ENCODE measurements around the gene RIIAD1.
"Not testable (repeated sequence)": the region's sequence is repeated elsewhere in the genome, so short reads cannot be mapped to it uniquely, and the experiment has no call there.

RIIAD1 gene

DNA sequence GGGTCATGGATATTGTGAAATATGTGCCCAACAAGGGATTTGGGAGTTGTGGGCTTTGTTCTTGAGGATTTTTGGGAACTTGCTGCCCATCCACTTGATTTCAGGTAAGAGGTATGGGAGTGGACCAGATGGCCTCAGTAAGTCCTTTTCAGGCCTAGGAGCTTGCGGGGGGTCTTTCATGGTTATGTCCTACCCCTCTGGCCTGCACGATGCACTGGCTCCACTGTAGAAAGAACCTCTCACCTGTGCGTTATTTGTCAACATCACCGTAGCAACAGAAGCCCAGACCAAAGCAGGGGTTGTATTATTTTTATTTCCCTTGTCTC is 8.6 kb downstream of the RIIAD1 start:
- in situ Hi-C loops (cut with MboI; ENCODE audit: low sequenced_read_pairs) = no loop called here

DNA sequence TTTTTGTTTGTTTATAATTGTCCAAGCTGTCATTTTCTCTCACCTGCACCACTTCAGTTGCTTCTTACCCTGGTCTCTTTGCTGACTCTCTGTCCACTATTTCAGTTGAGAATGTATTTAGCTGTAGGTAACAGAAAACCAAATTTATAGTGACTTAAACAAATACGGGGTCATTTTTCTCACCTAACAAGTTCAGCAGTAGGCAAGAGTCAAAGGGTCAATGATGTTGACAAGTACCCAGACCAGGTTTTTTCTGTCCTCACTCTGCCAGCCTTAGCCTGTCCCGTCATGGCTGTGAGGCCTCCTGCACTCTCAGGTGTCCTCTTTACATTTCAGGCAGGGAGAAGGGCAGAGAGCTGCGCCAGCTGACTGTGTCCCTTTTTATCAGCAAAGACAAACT is 11.8 kb downstream of the RIIAD1 start:
- in situ Hi-C loops (cut with MboI; ENCODE audit: low sequenced_read_pairs) = no loop called here

DNA sequence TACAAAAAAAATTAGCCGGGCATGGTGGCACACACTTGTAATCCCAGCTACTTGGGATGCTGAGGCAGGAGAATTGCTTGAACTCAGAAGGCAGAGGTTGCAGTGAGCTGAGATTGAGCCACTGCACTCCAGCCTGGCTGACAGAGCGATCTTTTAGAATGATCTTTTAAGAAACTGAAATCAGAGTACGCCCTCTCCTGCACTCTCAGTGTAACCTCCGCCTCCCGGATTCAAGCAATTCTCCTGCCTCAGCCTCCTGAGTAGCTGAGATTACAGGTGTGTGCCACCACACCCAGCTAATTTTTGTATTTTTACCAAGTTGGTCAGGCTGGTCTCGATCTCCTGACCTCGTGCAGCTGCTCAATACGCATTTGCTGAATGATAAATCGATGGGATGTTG is 12.7 kb downstream of the RIIAD1 start:
- in situ Hi-C loops (cut with MboI; ENCODE audit: low sequenced_read_pairs) = not testable (repeated sequence)

DNA sequence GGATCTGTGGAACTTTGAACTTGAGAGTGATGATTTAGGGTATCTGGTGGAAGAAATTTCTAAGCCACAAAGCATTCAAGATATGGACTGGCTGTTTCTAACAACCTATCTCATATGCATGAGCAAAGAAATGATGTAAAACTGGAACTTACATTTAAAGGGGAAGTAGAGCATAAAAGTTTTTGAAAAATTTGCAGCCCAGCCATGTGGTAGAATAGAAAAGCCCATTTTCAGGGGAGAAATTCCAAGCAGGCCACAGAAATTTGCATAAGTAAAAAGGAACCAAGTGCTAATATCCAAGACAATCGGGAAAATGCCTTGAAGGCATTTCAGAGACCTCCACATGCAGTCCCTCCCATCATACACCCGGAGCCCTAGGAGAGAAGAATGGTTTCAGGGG is 15.7 kb downstream of the RIIAD1 start:
- in situ Hi-C loops (cut with MboI; ENCODE audit: low sequenced_read_pairs) = no loop called here

DNA sequence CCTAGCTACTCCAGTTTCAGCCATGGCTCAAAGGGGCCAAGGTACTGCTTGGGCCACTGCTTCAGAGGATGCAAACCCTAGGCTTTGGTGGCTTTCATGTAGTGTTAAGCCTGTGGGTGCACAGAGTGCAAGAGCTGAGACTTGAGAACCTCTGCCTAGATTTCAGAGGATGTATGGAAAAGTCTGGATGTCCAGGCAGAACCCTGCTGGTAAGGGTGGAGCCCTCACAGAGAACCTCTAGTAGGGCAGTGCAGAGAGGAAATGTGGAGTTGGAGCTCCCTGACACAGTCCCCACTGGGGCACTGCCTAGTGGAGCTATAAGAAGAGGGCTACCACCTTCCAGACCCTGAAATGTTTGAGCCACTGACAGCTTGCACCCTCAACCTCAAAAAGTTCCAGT is 16.2 kb downstream of the RIIAD1 start:
- in situ Hi-C loops (cut with MboI; ENCODE audit: low sequenced_read_pairs) = no loop called here

DNA sequence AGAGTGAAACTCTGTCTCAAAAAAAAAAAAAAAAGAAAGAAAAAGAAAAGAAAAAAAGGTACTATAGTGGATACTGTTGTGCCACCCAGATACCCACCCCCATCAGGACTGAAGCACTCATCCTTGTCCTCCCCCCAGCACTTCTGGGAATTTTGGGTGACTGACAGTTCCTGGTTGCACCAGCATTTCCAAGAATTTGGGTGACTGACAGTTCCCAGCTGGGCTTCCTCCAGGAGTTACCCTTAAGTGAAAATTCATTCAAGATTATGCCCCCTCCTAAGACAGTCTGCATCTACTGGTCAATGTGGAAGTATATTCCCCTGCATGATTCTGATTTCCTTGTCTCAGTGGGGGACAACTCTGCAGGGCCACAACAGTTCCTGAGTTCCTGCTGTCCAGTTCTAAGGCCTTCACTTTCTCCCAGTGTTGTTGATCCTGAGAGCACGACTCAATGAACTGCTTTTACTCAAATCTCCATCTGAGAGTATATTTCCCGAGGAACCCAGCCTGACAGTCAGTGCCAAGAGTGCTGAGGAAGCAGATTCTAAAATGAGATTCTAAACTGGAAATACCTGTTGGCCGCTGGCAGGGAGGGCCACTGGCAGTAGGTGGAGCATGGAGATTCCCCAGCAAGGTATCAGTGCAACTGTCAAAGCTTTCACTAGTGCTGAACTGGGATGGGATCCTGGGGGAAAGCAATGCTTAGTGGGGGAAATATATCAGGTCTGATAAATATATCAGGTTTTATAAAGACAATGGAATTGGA is 18.5 kb downstream of the RIIAD1 start:
- in situ Hi-C loops (cut with MboI; ENCODE audit: low sequenced_read_pairs) = no loop called here

DNA sequence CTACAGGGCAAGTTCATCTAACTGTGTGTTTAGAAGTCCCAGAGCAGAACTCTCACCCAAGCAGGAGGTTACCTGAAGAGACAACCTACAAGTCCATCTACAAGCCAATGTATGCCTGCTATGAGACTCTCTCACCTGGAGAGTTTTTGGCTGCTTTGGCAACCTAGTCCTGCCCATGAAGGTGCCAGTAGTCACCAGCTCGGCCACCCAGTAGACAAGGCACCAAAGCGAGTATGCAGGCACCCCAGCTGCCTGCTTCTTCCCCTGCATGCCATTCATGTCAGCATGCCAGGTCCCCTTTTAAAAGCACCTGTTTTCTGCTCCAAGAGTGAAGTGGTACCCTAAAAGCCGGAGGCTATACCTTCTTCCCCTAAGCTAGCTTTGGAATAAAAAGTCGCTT is 20.2 kb downstream of the RIIAD1 start:
- in situ Hi-C loops (cut with MboI; ENCODE audit: low sequenced_read_pairs) = no loop called here

DNA sequence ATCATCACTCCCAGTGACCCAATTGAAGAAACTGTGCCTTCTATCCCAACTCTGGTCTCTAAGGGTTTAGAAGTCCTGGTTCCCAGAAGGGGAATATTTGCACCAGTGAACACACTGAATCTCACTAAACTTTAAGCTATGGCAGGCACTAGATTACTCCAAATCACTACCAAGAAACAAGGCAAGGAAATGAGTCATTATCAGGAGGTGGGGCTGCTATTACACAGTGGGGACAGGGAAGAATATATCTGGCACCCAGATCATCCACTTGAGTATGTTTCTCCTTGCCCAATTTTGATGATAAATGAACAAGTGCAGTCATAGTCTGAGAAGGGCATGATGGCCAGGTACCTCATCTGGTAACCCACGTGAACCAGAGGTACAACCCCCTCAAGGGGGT is 35.0 kb downstream of the RIIAD1 start:
- in situ Hi-C loops (cut with MboI; ENCODE audit: low sequenced_read_pairs) = no loop called here

DNA sequence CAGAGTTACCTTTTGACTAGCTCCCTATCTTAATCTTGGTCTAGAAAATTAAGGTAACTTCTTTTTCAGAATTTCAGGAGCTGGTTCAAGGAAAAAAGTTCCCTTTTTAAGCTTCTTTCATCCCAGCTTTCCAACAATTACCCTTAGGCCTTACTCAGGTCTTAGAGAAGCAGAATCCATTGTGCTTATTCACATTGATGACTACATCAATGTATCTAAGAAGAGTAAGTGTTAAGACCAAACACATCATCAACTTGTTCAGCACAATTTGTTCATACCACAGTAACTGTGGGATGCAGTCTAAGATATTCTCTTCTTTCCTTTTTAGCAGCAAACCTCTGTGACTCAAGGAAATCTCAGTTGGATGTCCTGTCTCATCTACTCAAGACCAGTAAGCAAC is 37.9 kb downstream of the RIIAD1 start:
- in situ Hi-C loops (cut with MboI; ENCODE audit: low sequenced_read_pairs) = no loop called here

DNA sequence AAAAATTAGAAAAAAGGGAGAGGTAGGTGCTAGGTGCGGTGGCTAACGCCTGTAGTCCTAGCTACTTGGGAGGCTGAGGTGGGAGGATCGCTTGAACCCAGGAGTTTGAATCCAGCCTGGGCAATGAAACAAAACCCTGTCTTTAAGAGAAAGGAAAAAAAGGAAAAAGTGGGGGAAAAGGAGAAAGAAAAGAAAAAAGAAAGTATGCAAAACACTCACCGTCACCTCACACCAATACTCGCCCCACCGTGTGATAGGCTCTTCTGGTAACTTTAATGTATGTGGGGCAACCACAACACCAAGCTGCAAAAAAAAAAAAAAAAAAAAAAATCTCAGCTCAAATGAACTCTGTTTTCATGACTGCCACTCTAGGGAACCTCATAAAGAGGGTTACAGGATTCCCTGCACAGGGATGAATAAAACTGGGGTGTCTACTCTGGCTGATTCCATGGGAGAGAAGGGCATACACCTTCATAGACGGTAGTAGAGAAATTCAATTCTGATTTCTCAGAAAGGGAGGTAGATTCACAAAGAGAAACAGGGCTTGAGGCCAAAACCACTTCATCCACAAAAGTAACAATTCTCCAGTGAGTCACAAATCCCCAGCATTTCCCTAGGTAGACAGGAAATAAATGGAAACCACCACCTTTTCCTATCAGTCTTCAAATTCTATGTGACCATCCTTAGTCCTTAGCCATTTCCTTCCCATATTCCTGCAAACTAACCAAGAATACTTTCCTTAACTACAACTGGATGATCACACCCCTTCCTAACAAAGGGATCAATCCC is 39.5 kb downstream of the RIIAD1 start:
- in situ Hi-C loops (cut with MboI; ENCODE audit: low sequenced_read_pairs) = no loop called here

DNA sequence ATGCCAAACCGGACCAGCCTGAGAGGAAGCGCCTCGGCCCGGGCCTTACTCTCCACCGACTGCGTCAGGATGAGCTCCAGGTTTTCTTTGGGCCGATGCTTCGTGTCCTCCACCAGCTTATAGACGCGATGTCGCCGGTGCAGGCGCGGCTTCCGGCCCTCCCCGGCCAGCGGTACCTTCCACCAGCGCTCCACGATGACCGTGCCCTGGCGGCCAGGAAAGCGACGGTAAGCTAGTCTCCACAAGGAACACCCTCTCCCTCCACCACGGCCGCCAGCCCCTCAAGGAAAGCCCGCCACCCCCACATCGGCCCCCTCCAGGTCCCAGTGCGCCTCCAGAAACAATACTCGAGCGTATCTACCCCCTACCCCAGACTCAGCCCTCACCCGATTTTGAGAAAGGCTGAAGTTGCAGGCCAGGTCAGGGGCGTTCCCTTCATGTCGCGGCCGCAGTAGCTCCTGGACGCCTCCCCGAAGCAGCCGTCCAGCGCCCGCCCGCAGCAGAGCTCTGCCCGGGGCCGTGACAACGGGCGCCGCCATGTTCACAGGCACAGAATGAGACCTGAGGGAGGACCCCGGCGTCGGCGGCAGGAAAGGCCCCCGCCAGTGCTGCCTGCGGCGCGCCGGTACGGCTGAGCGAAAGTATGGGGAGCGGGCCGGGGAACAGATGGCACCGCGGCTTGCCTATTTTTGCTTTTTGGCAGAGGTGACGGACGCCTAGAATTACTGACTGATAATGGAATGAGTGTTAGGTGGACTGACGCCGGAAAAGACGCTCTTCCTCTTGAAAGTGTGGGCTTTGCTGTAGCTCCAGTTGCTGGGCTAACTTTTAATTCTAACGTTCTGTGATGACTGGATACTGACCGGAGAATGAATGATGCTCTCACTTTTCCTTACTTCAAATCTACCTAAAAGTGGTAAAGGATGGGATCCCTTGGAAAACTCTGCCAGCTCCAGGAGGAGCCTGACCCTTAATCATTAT is 41.9 kb downstream of the RIIAD1 start, which contains the start of gene MRPL9:
Gene MRPL9 (minus strand): TSS at position 556 of the 981 bp plus-strand sequence. CDS start 17 bp downstream, at position 539.
- in situ Hi-C loops (cut with MboI; ENCODE audit: low sequenced_read_pairs) = no loop called here

DNA sequence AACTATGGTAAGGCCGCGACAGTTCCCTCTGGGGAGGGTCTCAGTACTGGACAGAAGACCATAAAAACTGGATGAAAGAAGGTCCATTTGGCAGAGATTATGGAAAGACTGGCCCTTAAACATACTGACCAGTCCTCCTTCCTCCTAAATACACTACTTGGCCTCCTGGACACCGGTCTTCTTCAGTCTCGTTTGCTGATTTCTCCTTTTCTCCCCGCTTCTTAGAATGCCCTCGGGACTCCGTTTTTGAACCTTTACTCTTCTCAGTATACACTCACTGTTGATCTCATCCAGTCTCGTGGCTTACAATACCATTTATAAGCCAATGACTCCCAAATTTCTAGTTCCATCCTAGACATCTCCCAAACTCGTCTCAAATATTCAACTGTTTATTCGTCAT is 42.7 kb downstream of the RIIAD1 start:
- in situ Hi-C loops (cut with MboI; ENCODE audit: low sequenced_read_pairs) = no loop called here

DNA sequence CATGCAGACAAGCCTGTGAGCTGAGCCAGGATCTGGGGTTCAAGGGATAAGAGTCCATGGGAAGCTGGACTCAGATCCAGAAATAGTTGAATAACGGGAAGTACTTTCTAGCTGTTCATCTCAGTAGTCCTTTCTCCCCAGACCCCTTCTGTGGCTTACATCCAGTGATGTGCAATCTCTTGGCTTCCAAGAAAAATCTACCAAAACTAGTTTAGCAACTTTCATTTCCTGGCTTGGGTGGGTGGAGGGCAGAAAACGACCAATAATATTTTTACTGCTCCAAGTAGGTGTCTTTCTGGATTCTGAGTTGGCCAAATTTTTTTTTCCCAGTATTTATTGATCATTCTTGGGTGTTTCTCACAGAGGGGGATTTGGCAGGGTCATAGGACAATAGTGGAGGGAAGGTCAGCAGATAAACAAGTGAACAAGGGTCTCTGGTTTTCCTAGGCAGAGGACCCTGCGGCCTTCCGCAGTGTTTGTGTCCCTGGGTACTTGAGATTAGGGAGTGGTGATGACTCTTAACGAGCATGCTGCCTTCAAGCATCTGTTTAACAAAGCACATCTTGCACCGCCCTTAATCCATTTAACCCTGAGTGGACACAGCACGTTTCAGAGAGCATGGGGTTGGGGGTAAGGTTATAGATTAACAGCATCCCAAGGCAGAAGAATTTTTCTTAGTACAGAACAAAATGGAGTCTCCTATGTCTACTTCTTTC is 47.2 kb downstream of the RIIAD1 start:
- in situ Hi-C loops (cut with MboI; ENCODE audit: low sequenced_read_pairs) = not testable (repeated sequence)

DNA sequence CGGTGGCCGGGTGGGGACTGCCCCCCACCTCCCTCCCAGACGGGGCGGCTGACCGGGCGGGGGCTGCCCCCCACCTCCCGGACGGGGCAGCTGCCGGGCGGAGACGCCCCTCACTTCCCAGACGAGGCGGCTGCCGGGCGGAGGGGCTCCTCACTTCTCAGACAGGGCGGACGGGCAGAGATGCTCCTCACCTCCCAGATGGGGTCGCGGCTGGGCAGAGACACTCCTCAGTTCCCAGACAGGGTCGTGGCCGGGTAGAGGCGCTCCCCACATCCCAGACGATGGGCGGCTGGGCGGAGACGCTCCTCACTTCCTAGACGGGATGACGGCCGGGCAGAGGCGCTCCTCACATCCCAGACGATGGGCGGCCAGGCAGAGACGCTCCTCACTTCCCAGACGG is 47.9 kb downstream of the RIIAD1 start:
- in situ Hi-C loops (cut with MboI; ENCODE audit: low sequenced_read_pairs) = not testable (repeated sequence)

DNA sequence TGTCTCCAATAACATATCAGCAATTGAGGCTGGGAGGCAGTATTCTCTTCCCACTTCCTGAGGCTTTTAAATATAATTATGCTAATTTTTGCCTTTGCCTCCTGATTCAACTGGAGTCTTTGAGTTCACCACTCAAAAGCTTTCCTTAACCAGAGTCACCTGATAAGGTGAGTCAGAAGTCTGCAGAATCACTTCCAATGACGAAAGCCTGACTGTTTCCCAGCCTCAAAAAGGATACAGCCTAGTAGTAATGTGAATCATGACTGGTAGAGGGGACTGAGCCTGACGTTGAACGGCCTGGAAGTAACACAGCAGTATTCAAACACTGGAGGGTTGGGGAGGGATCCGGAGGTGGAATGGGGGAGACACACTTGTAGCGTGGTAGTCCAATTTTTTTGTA is 52.4 kb downstream of the RIIAD1 start:
- in situ Hi-C loops (cut with MboI; ENCODE audit: low sequenced_read_pairs) = no loop called here

DNA sequence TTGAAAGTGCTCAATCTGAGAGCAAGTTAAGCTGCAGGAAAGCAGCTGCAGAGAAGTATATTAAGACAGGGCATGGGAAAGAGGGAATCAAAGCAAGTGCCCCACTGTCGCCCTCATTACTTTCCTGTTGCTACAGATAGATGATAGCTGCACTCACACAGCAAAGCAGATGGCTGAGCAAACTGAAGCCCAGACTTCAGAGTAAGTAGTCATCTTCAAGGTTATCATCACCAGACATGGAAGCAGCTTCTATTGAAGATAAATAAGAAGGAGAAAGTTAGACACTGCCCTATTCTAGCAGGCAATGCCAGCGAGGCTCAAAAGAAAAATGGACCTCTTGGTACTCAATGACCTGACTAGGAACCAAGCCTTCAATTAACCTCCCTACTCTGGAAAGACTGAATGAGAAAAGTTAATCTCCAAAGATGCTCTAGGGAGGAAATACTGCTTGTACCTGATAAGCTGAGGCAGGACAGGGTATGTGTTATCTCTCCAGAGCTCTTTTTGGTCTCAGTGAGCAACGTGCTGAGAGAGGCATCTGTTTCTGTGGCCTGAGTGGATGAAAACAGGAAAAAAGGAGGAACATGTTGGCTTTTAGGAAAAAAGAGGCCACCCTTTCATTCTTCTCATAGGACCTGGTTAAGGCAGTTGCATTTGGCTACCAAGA is 53.1 kb downstream of the RIIAD1 start:
- in situ Hi-C loops (cut with MboI; ENCODE audit: low sequenced_read_pairs) = no loop called here

DNA sequence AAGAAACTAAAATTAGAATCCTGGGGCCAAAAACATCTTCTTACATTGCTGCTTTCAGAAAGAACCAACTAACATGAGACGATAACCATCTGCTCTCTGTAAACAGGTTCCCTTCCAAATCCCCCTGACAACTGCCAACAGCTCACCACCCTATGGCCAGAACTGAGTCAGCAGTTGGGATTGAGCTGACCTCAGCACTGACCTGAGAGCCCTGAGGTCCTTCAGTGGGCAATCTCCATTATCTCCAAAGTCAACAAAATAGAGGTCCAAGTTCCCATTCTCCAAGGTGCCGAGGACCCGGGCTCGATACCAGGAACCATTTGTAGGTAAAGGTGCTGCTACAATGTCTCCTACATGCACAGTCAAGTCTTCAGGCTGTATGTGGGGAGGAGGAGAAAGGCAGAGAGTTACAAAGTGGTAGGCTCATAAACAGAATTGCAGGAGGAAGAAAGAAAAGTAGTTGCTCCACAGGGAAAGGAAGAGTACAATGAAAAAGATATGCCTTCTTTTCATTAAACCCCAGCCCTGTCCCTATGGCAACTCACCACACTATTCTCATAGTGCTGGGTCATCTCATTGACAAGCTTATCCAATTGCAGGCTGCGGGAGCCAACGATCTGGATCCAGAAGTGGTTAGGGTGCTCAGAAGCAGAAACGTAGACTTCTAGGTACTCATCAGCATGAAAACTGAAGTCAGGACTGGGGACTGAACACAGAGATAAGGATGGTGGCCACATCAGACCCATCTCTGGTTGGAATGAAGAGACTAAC is 54.8 kb downstream of the RIIAD1 start:
- in situ Hi-C loops (cut with MboI; ENCODE audit: low sequenced_read_pairs) = no loop called here

DNA sequence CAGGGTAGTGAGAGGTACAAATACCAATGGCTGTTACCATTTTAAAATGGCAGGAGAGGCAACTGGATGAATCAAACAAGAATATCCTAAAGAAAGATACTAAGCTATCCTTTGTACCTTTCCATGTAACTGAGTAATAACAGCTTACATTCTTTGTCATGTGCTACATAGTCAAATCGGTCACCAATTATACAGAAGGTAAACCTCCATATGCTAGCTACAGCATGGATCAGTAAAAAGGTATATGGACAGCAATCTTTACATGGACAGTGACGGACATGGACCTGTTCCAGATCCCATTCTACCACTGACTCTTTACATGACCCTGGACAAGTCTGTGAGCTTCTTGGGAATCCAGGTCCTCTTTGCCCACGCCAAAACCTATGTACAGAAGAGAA is 55.3 kb downstream of the RIIAD1 start:
- in situ Hi-C loops (cut with MboI; ENCODE audit: low sequenced_read_pairs) = no loop called here

DNA sequence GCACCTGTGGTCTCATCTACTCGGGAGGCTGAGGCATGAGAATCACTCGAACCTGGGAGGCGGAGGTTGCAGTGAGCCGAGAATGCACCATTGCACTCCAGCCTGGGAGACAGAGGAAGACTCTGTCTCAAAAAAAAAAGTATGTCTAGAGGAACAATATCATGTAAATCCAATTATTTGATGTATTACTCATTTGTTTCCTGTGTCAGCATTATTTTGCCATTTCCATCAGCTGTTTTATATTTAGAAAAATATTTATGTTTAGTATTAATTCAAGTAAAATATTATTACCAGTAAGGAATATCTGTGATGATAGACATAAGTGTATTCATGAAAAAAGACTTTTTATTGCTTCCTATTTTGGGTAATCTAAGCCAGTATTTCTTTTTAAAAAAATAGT is 56.0 kb downstream of the RIIAD1 start:
- in situ Hi-C loops (cut with MboI; ENCODE audit: low sequenced_read_pairs) = no loop called here
